Astrocyte (in vitro differentiated cells and primary cell): Measurements from ENCODE around the gene TCF7. TPM values are rescaled to one million over a fixed set of nuclear protein-coding genes. Genes with fewer than 3 reads are reported as not detected.

ENCODE experiments used
- DNase-seq: peaks from one replicate; pipeline ENCODE4 v3.0.0-alpha.2; 2010; ENCODE audit warnings: low read depth
- FAIRE-seq: peaks from 2 replicates; lab custom pipeline; 2011; peaks lifted over from hg19 to GRCh38; lab: Jason Lieb, UNC
- H2AFZ ChIP-seq: 2 replicates; pipeline ENCODE4 v1.6.0; 2012; ENCODE audit warnings: low read depth, low read length, inconsistent platforms
- H3K27ac ChIP-seq: 2 replicates; pipeline ENCODE4 v1.5.1; 2011; ENCODE audit warnings: low read depth, low read length, inconsistent platforms
- H3K27me3 ChIP-seq: 2 replicates; pipeline ENCODE4 v1.6.0; 2011; ENCODE audit warnings: low read length, inconsistent platforms; ENCODE audit not compliant: insufficient read depth
- H3K36me3 ChIP-seq: 2 replicates; pipeline ENCODE4 v1.5.1; 2011; ENCODE audit warnings: low read length, inconsistent platforms; ENCODE audit not compliant: insufficient read depth
- H3K4me1 ChIP-seq: 2 replicates; pipeline ENCODE4 v1.5.1; 2011; ENCODE audit warnings: low read length, inconsistent platforms; ENCODE audit not compliant: insufficient read depth
- H3K4me2 ChIP-seq: 2 replicates; pipeline ENCODE4 v1.6.0; 2012; ENCODE audit warnings: low read length, inconsistent platforms
- H3K4me3 ChIP-seq: 2 replicates; pipeline ENCODE4 v1.5.1; 2011; ENCODE audit warnings: low read depth, mild to moderate bottlenecking, low read length, inconsistent platforms; ENCODE audit not compliant: insufficient read depth
- H3K79me2 ChIP-seq: 2 replicates; pipeline ENCODE4 v1.6.0; 2012; ENCODE audit warnings: mild to moderate bottlenecking, low read length, inconsistent platforms; ENCODE audit not compliant: insufficient read depth
- H3K9ac ChIP-seq: 2 replicates; pipeline ENCODE4 v1.6.0; 2012; ENCODE audit warnings: mild to moderate bottlenecking, low read length, inconsistent platforms
- H3K9me3 ChIP-seq: 2 replicates; pipeline ENCODE4 v1.5.1; 2012; ENCODE audit warnings: low read depth, mild to moderate bottlenecking, low read length, inconsistent platforms; ENCODE audit not compliant: insufficient read depth
- H4K20me1 ChIP-seq: 2 replicates; pipeline ENCODE4 v1.6.0; 2012; ENCODE audit warnings: low read length, inconsistent platforms; ENCODE audit not compliant: insufficient read depth
- H3K27ac Mint-ChIP-seq: one replicate; pipeline ENCODE4 v1.8.0; 2021; ENCODE audit warnings: mild to moderate bottlenecking, mixed read lengths; ENCODE audit not compliant: unreplicated experiment
- H3K27me3 Mint-ChIP-seq: one replicate; pipeline ENCODE4 v1.8.0; 2021; ENCODE audit warnings: low read depth, mixed read lengths; ENCODE audit not compliant: unreplicated experiment
- H3K36me3 Mint-ChIP-seq: one replicate; pipeline ENCODE4 v1.8.0; 2021; ENCODE audit warnings: low read depth, mixed read lengths; ENCODE audit not compliant: unreplicated experiment
- H3K4me1 Mint-ChIP-seq: one replicate; pipeline ENCODE4 v1.8.0; 2021; ENCODE audit warnings: low read depth, mixed read lengths; ENCODE audit not compliant: unreplicated experiment
- H3K4me3 Mint-ChIP-seq: one replicate; pipeline ENCODE4 v1.8.0; 2021; ENCODE audit warnings: mild to moderate bottlenecking, moderate library complexity, mixed read lengths; ENCODE audit not compliant: unreplicated experiment
- H3K9me3 Mint-ChIP-seq: one replicate; pipeline ENCODE4 v1.8.0; 2021; ENCODE audit warnings: mild to moderate bottlenecking, mixed read lengths; ENCODE audit not compliant: unreplicated experiment
- CTCF ChIP-seq: IDR thresholded peaks from 2 replicates; pipeline ENCODE4 v1.5.1; 2011; ENCODE audit warnings: low read depth, mild to moderate bottlenecking, inconsistent platforms, low read length, moderate library complexity; ENCODE audit not compliant: insufficient read depth
- EZH2 ChIP-seq: IDR thresholded peaks from 2 replicates; pipeline ENCODE4 v1.6.1; 2012; ENCODE audit warnings: mild to moderate bottlenecking, low read length, inconsistent platforms; ENCODE audit not compliant: insufficient read depth
- total RNA-seq: library from RNA; stranded (reverse); gene quantifications from 2 replicates; pipeline ENCODE4 v1.2.1, GENCODE V29; 2021

TCF7 gene
- total RNA-seq, 1 donor from 2014 or later = 2.6 TPM

GRCh38 chr5:134107779-134108178 lies 6.7 kb upstream of the TCF7 start:
- Histone ChIP-seq H3K27me3 (no peaks in the 10 kb centered on the region), H3K9ac (no peak overlapping the region), H3K4me2 (no peak overlapping the region), H3K27ac (no peak overlapping the region), H3K9me3 (no peaks in the 10 kb centered on the region), H3K36me3 (no peaks in the 10 kb centered on the region), H2AFZ (no peak overlapping the region), H3K79me2 (no peaks in the 10 kb centered on the region), H3K4me3 (no peak overlapping the region), H4K20me1 (no peaks in the 10 kb centered on the region), H3K4me1 (peaks cover 13% of the 10 kb centered on the region)
- Mint-ChIP-seq H3K27me3 (peaks cover 49% of the 10 kb centered on the region), H3K9me3 (no peaks in the 10 kb centered on the region), H3K27ac (peak overlapping the region; percentile 58), H3K4me3 (no peak overlapping the region), H3K4me1 (peaks cover 8% of the 10 kb centered on the region), H3K36me3 (peaks cover 2% of the 10 kb centered on the region)
- DNase-seq (no peak), FAIRE-seq (no peak)
- TF ChIP-seq EZH2 (no peak), CTCF (no peak)

GRCh38 chr5:134110382-134110781 lies 4.1 kb upstream of the TCF7 start:
- no peaks in the 10 kb centered on the region for H3K9me3 ChIP-seq
- FAIRE-seq = no peak
- H3K27ac ChIP-seq = no peak overlapping the region
- H3K27me3 ChIP-seq = peaks cover 4% of the 10 kb centered on the region
- no peak for DNase-seq
- no peak overlapping the region for H3K4me2 ChIP-seq
- TF ChIP-seq EZH2 = no peak
- TF ChIP-seq CTCF = no peak
- H3K4me1 ChIP-seq = peaks cover 21% of the 10 kb centered on the region
- peaks cover 2% of the 10 kb centered on the region for H3K36me3 Mint-ChIP-seq
- H3K27me3 Mint-ChIP-seq = peaks cover 41% of the 10 kb centered on the region
- H3K4me3 ChIP-seq = no peak overlapping the region
- no peak overlapping the region for H3K27ac Mint-ChIP-seq
- H3K36me3 ChIP-seq = no peaks in the 10 kb centered on the region
- no peak overlapping the region for H3K9ac ChIP-seq
- no peak overlapping the region for H2AFZ ChIP-seq
- H3K4me1 Mint-ChIP-seq = peaks cover 8% of the 10 kb centered on the region
- no peaks in the 10 kb centered on the region for H4K20me1 ChIP-seq
- H3K4me3 Mint-ChIP-seq = no peak overlapping the region
- no peaks in the 10 kb centered on the region for H3K9me3 Mint-ChIP-seq
- H3K79me2 ChIP-seq = no peaks in the 10 kb centered on the region

- Mint-ChIP-seq H3K4me3 (no peak overlapping the region), H3K36me3 (peaks cover 2% of the 10 kb centered on the region), H3K27me3 (peaks cover 37% of the 10 kb centered on the region), H3K9me3 (no peaks in the 10 kb centered on the region), H3K27ac (peak overlapping the region; percentile 68), H3K4me1 (peaks cover 8% of the 10 kb centered on the region)
- no peak overlapping the region for H2AFZ ChIP-seq
- no peak overlapping the region for H3K4me3 ChIP-seq
- H3K9ac ChIP-seq = no peak overlapping the region
- peaks cover 2% of the 10 kb centered on the region for H3K36me3 ChIP-seq
- no peaks in the 10 kb centered on the region for H3K79me2 ChIP-seq
- H3K9me3 ChIP-seq = no peaks in the 10 kb centered on the region
- DNase-seq = peak; percentile 56
- no peak for FAIRE-seq
- H3K27me3 ChIP-seq = peaks cover 4% of the 10 kb centered on the region
- TF ChIP-seq EZH2 (no peak), CTCF (no peak)
- peaks cover 29% of the 10 kb centered on the region for H3K4me1 ChIP-seq
- H3K27ac ChIP-seq = no peak overlapping the region
- H3K4me2 ChIP-seq = peak overlapping the region; percentile 35
- H4K20me1 ChIP-seq = peaks cover 15% of the 10 kb centered on the region
Observed at GRCh38 chr5:134111741-134112647, 2.5 kb upstream of the TCF7 start.
